ENCODE data around the gene RABL2A.
"Not testable (repeated sequence)": the region's sequence is repeated elsewhere in the genome, so short reads cannot be mapped to it uniquely, and the experiment has no call there.

The RABL2A gene

GRCh38 chr2:113606036-113606435 is 21.0 kb upstream of the RABL2A start:
- DNase-seq (ENCODE audit: low read depth in 1 of 2, low spot score in 1 of 2): not testable (repeated sequence)

GRCh38 chr2:113609822-113610221 is 17.2 kb upstream of the RABL2A start:
- not testable (repeated sequence) for DNase-seq (ENCODE audit: low read depth in 1 of 2, low spot score in 1 of 2)

- not testable (repeated sequence) for DNase-seq (ENCODE audit: low read depth in 1 of 2, low spot score in 1 of 2)
Observed at GRCh38 chr2:113621002-113621401, 6.1 kb upstream of the RABL2A start.

- not testable (repeated sequence) for DNase-seq (ENCODE audit: low read depth in 1 of 2, low spot score in 1 of 2)
Observed at GRCh38 chr2:113625906-113626305, 1.2 kb upstream of the RABL2A start.

GRCh38 chr2:113632849-113633345 is 5.8 kb downstream of the RABL2A start:
- DNase-seq (ENCODE audit: low read depth in 1 of 2, low spot score in 1 of 2): not testable (repeated sequence)

GRCh38 chr2:113635358-113635757 is 8.3 kb downstream of the RABL2A start:
- not testable (repeated sequence) for DNase-seq (ENCODE audit: low read depth in 1 of 2, low spot score in 1 of 2)

GRCh38 chr2:113636226-113636625 is 9.2 kb downstream of the RABL2A start:
- not testable (repeated sequence) for DNase-seq (ENCODE audit: low read depth in 1 of 2, low spot score in 1 of 2)

GRCh38 chr2:113638084-113638483 is 11.0 kb downstream of the RABL2A start:
- DNase-seq (ENCODE audit: low read depth in 1 of 2, low spot score in 1 of 2): not testable (repeated sequence)

GRCh38 chr2:113646217-113646616 is 19.2 kb downstream of the RABL2A start:
- not testable (repeated sequence) for DNase-seq (ENCODE audit: low read depth in 1 of 2, low spot score in 1 of 2)

- not testable (repeated sequence) for DNase-seq (ENCODE audit: low read depth in 1 of 2, low spot score in 1 of 2)
Observed at GRCh38 chr2:113650834-113651815, 24.1 kb downstream of the RABL2A start.

GRCh38 chr2:113652599-113652998 is 25.5 kb downstream of the RABL2A start:
- not testable (repeated sequence) for DNase-seq (ENCODE audit: low read depth in 1 of 2, low spot score in 1 of 2)

- DNase-seq (ENCODE audit: low read depth in 1 of 2, low spot score in 1 of 2): not testable (repeated sequence)
Observed at GRCh38 chr2:113656031-113656624, 29.1 kb downstream of the RABL2A start.

GRCh38 chr2:113657735-113658134 is 30.7 kb downstream of the RABL2A start:
- not testable (repeated sequence) for DNase-seq (ENCODE audit: low read depth in 1 of 2, low spot score in 1 of 2)

GRCh38 chr2:113663285-113664060 is 36.4 kb downstream of the RABL2A start:
- DNase-seq (ENCODE audit: low read depth in 1 of 2, low spot score in 1 of 2): not testable (repeated sequence)

GRCh38 chr2:113664761-113665533 is 37.9 kb downstream of the RABL2A start:
- DNase-seq (ENCODE audit: low read depth in 1 of 2, low spot score in 1 of 2): not testable (repeated sequence)

- not testable (repeated sequence) for DNase-seq (ENCODE audit: low read depth in 1 of 2, low spot score in 1 of 2)
Observed at GRCh38 chr2:113669013-113669412, 41.9 kb downstream of the RABL2A start.

GRCh38 chr2:113672326-113672932 is 45.4 kb downstream of the RABL2A start:
- no peak for DNase-seq (ENCODE audit: low read depth in 1 of 2, low spot score in 1 of 2)

GRCh38 chr2:113675875-113676274 is 48.8 kb downstream of the RABL2A start:
- no peak for DNase-seq (ENCODE audit: low read depth in 1 of 2, low spot score in 1 of 2)

- no peak for DNase-seq (ENCODE audit: low read depth in 1 of 2, low spot score in 1 of 2)
Observed at GRCh38 chr2:113676623-113677266, 49.7 kb downstream of the RABL2A start.

All from activated CD4-positive, alpha-beta T cell treated with anti-CD3 and anti-CD28 coated beads, Interleukin-2, amount 50 U/mL, for 24 hours (primary cell).